ENCODE measurements around the gene OR6V1.

DNA sequence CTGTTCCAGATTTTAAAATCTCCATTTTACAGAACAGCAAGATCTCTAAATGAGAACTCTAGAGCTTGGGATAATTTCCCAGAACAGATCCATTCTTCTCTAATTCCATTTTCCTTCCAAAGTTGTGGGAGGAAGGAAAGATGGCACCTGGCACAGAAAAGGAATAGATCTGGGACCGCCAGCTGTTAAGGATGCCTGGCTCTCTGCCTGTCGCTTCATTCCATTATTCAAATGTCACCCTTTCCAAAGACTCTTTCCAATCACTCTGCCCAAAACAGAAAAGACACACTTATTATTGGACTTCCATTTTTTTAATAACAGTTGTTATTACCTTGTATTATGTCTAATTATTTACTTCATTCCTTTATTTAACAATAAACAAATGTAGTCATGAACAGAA is 24.5 kb upstream of the OR6V1 start:
- TF ChIP-seq, protein P1, sequence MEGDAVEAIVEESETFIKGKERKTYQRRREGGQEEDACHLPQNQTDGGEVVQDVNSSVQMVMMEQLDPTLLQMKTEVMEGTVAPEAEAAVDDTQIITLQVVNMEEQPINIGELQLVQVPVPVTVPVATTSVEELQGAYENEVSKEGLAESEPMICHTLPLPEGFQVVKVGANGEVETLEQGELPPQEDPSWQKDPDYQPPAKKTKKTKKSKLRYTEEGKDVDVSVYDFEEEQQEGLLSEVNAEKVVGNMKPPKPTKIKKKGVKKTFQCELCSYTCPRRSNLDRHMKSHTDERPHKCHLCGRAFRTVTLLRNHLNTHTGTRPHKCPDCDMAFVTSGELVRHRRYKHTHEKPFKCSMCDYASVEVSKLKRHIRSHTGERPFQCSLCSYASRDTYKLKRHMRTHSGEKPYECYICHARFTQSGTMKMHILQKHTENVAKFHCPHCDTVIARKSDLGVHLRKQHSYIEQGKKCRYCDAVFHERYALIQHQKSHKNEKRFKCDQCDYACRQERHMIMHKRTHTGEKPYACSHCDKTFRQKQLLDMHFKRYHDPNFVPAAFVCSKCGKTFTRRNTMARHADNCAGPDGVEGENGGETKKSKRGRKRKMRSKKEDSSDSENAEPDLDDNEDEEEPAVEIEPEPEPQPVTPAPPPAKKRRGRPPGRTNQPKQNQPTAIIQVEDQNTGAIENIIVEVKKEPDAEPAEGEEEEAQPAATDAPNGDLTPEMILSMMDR (optimal IDR thresholded peaks at IDR 0.05 in 1 of 3, IDR thresholded peaks at IDR 0.05 in 1 of 3, conservative IDR thresholded peaks at IDR 0.05 in 1 of 3; ENCODE audit: extremely low read depth in 1 of 3, insufficient read depth in 2 of 3, low read length in 3 of 3): no peak
- TF ChIP-seq EZH2 (IDR thresholded peaks at IDR 0.05; ENCODE audit: low read length): no peak

Data from keratinocyte (primary cell).